KMS-11 (cell line): Measurements from ENCODE around the gene TRAPPC3L.

Experiments used
- H2AFZ ChIP-seq: fragments of 200-600 bp; sonication (generic); 2 replicates; pipeline ENCODE4 v1.6.1; 2016; ENCODE audit warnings: antibody characterized with exemption, mixed run types, low read depth
- H3K27ac ChIP-seq: fragments of 200-600 bp; sonication (generic); 2 replicates; pipeline ENCODE4 v1.6.1; 2016; ENCODE audit warnings: mild to moderate bottlenecking, mixed run types
- H3K27me3 ChIP-seq: fragments of 200-600 bp; sonication (generic); 2 replicates; pipeline ENCODE4 v1.6.1; 2017; ENCODE audit warnings: mild to moderate bottlenecking, low read depth, mixed run types, moderate library complexity; ENCODE audit not compliant: insufficient read depth
- H3K36me3 ChIP-seq: fragments of 200-600 bp; sonication (generic); 2 replicates; pipeline ENCODE4 v1.6.1; 2017; ENCODE audit warnings: mild to moderate bottlenecking, mixed run types; ENCODE audit not compliant: insufficient read depth
- H3K4me1 ChIP-seq: fragments of 200-600 bp; sonication (generic); 2 replicates; pipeline ENCODE4 v1.6.1; 2016; ENCODE audit warnings: mild to moderate bottlenecking, low read depth, mixed run types; ENCODE audit not compliant: poor library complexity, severe bottlenecking
- H3K4me2 ChIP-seq: fragments of 200-600 bp; sonication (generic); 2 replicates; pipeline ENCODE4 v1.7.0; 2016; ENCODE audit warnings: mild to moderate bottlenecking, mixed run types
- H3K4me3 ChIP-seq: fragments of 200-600 bp; sonication (generic); IDR thresholded peaks from 2 replicates; pipeline ENCODE4 v1.6.1; 2017; ENCODE audit warnings: low read depth, low read length, mixed read lengths; ENCODE audit not compliant: insufficient read depth
- H3K79me2 ChIP-seq: fragments of 200-600 bp; sonication (generic); 2 replicates; pipeline ENCODE4 v1.6.1; 2016; ENCODE audit warnings: low read depth, mixed run types; ENCODE audit not compliant: insufficient read depth
- H3K9ac ChIP-seq: fragments of 200-600 bp; sonication (generic); 2 replicates; pipeline ENCODE4 v1.6.1; 2016; ENCODE audit warnings: mild to moderate bottlenecking, mixed run types
- H4K20me1 ChIP-seq: fragments of 200-600 bp; sonication (generic); 2 replicates; pipeline ENCODE4 v1.6.1; 2016; ENCODE audit warnings: mild to moderate bottlenecking, mixed run types; ENCODE audit not compliant: insufficient read depth
- TF ChIP-seq, protein P1 (sequence below): fragments of 200-600 bp; sonication (generic); conservative IDR thresholded peaks from 2 replicates; pipeline ENCODE4 v1.6.1; 2017; ENCODE audit warnings: low read depth, mild to moderate bottlenecking, antibody characterized with exemption, low read length, moderate library complexity, mixed read lengths

Gene TRAPPC3L

DNA sequence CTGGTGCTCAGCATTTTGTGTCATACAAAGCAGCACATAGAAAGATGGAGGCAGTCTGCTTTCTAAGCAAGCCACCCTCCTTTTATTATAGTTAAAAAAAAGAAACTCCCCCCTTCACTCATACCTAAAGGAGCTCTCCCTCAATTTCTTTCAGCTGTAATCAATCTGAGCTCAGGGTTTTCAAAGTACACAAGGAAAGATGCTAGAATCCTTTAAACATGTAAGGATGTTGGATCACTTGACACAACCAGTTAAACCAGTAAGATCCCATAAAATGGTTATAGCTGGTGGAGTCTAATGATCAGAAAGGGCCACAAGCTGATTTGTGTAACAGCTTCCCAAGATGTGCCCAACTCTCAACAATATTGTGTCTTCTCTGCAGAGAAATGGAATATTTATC, 8.0 kb upstream of the TRAPPC3L start, which contains the start of gene CALHM4:
TSS of gene CALHM4 (plus strand) at position 301 of the 400 bp plus-strand sequence. CDS start at position 344, 43 bp downstream.
- Histone ChIP-seq H3K36me3 (no peaks in the 10 kb centered on the region), H3K27me3 (no peaks in the 10 kb centered on the region), H3K79me2 (no peaks in the 10 kb centered on the region), H3K4me3 (no peak within 1 kb of the TSS), H3K4me1 (no peaks in the 10 kb centered on the region), H3K9ac (no peak within 1 kb of the TSS), H3K27ac (no peak within 1 kb of the TSS), H3K4me2 (no peak within 1 kb of the TSS), H2AFZ (no peak within 1 kb of the TSS), H4K20me1 (no peaks in the 10 kb centered on the region)
- TF ChIP-seq, protein P1, sequence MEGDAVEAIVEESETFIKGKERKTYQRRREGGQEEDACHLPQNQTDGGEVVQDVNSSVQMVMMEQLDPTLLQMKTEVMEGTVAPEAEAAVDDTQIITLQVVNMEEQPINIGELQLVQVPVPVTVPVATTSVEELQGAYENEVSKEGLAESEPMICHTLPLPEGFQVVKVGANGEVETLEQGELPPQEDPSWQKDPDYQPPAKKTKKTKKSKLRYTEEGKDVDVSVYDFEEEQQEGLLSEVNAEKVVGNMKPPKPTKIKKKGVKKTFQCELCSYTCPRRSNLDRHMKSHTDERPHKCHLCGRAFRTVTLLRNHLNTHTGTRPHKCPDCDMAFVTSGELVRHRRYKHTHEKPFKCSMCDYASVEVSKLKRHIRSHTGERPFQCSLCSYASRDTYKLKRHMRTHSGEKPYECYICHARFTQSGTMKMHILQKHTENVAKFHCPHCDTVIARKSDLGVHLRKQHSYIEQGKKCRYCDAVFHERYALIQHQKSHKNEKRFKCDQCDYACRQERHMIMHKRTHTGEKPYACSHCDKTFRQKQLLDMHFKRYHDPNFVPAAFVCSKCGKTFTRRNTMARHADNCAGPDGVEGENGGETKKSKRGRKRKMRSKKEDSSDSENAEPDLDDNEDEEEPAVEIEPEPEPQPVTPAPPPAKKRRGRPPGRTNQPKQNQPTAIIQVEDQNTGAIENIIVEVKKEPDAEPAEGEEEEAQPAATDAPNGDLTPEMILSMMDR = no peak

DNA sequence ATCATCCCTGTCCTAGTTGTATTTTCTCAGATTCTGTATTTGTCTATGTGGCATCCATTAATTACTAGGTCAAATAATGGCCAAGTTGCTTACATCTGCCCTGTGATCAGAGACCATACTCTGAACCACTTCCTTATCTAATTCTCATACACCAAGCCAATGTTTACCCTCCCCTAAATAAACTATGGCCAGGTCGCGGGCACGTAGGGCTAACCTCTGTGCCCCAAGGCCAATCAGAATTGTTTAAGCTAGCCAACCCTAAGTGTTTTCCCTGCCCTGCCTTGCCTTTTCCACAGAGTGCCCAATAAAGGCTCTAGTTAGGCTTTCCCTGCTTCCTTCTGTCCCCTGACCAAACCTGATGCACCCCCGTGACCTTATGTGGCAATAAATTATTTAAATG, 5.3 kb upstream of the TRAPPC3L start:
- Histone ChIP-seq H3K79me2 (no peaks in the 10 kb centered on the region), H2AFZ (no peak overlapping the region), H3K4me3 (no peak overlapping the region), H4K20me1 (no peaks in the 10 kb centered on the region), H3K9ac (no peak overlapping the region), H3K4me2 (no peak overlapping the region), H3K4me1 (no peaks in the 10 kb centered on the region), H3K27me3 (no peaks in the 10 kb centered on the region), H3K36me3 (no peaks in the 10 kb centered on the region), H3K27ac (no peak overlapping the region)
- TF ChIP-seq, protein P1 = no peak

DNA sequence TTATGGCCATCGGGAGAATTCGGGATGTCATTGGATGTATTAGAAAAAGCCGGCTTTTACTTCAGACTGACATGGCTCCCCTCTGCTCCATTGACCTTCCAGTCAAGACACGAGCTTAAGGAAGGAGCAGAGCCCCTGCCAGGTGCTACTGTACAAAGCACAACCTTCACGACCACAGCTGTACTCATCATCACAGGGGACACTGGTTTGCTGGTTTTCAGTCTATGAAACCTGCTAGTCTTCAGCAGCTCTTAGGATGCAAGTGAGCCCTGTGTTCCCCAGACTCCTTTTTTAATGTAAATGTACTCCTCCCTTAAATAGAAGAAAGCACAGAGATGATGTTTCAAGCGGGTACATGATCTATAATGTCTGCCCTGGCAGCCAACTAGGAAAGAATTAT, 1.9 kb upstream of the TRAPPC3L start:
- no peaks in the 10 kb centered on the region for H4K20me1 ChIP-seq
- H3K27me3 ChIP-seq = no peaks in the 10 kb centered on the region
- TF ChIP-seq, protein P1 = no peak
- no peak overlapping the region for H3K27ac ChIP-seq
- H3K36me3 ChIP-seq = no peaks in the 10 kb centered on the region
- H3K4me3 ChIP-seq = no peak overlapping the region
- H3K9ac ChIP-seq = no peak overlapping the region
- no peak overlapping the region for H3K4me2 ChIP-seq
- H2AFZ ChIP-seq = no peak overlapping the region
- H3K79me2 ChIP-seq = no peaks in the 10 kb centered on the region
- no peaks in the 10 kb centered on the region for H3K4me1 ChIP-seq

DNA sequence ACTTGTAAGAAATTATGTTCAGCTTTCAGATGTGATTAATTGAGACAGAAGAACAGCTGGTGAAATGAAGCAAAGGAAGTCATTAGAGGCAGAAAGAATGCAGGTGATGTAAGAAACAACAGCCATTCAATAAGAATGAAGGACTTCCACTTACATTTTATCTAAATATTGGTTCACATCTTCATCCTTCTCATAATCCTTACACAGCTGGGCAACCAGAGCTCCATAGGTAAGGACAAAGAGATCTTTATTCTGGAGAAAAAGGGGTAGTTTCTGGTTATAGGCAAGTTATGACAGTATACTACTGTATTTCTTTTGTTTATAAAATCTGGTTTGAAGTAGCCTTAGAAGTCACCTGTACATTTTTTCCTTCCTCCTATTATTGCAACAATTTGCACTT, 2.3 kb downstream of the TRAPPC3L start:
- Histone ChIP-seq H3K4me1 (no peaks in the 10 kb centered on the region), H3K27ac (no peak overlapping the region), H3K9ac (no peak overlapping the region), H3K4me2 (no peak overlapping the region), H4K20me1 (no peaks in the 10 kb centered on the region), H2AFZ (no peak overlapping the region), H3K79me2 (no peaks in the 10 kb centered on the region), H3K27me3 (no peaks in the 10 kb centered on the region), H3K4me3 (no peak overlapping the region), H3K36me3 (no peaks in the 10 kb centered on the region)
- TF ChIP-seq, protein P1 = no peak
